Measurements from ENCODE around the gene ZNF76.
A peak's percentile ranks its signal among the peaks of the same experiment; 100 is the strongest.

ZNF76 gene

DNA sequence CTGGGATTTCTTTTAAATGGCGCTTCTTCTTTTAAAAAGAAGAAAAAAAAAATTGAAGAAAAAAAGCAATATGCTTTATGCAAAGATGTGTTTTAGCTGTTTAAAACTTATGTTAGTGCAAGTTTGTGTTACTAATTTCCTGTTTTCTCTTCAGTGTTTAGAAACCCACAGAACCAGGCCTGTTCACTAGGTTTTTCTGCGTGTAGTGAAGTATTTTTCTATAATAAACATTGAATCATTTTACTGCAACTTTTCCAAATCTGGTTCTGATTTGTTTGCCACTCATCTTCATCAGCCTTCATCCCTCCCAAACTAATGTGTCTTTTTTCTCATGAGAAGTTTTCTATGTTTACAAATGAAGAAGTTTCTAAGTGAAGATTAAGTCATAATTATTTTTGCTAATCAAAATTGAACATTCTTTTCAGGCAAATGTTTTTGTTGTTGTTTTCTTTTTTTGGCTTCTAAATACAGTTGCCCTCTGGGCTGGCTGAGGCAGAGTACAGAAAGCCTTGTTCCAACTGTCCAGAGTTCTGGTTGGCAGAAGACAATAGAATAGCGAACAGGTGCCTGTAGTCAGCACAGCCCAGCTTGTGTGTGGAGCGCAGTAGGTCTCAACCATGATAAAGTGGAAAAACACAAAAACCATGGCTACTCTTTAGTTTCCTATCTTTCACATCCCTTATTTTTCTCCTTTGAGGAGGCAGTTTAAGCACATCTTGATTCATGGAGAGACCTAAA lies 14.5 kb downstream of the ZNF76 start:
- no peak for DNase-seq

DNA sequence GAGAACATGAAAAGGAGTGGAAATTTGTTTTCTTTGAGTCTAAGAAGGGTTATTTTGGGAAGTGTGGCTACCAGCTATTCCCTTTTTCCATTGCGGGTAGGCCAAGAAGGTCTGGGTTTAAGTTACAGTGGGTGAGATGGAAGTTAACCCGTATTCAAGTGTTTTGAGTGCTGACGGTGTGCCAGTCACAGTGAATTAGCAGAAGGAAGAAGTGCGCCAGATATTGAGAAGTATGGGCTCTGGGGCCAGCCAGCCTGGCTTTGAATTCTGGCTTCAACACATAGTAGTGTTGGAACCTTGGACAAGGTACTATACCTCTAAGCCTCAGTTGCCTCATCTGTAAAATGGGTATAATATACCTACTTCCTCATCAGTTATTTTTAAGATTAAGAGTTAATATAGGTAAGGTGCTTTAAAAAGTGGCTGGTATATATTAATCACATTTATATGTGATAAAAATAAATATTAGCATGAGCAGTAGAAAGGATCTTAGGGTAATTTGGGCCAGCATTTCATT lies 16.3 kb downstream of the ZNF76 start:
- no peak for DNase-seq

DNA sequence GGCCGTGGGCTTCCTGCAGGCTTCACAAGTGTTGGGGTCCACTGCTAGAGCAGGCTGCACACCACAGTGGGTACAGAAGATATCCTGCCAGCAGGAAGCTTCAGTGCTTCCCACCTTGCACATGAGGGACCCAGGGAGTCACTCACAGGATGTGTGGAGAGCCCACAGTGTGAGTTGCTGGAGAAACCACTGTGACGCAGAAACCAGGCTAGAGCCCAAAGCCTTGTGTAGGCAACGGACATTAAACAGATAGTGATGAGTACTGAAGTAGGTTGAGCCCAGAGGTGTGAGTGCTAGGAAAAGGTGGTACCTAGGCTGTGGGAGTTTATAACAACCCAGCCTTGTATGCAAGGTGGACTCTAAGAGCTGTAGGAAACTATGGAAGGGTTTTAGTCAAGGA lies 19.2 kb downstream of the ZNF76 start:
- DNase-seq, result no peak

DNA sequence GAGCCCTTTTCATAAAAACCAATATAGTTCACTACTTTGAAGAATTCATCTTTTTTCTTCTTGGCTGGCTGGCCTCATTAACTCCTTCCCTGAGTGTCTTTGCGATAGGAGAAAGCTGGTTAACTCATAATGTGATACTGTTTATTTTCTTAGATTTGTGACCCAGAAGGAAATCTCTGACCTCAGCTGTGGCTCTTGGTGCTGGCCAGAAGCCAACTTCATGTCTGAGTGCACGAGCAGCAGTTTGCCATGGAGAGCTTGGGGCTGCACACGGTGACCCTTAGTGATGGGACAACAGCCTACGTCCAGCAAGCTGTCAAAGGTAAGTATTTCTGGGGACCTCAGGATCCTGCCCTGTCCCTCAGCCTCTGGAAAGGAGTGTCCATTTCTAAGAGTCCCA lies 21.4 kb downstream of the ZNF76 start:
- no peak for DNase-seq

DNA sequence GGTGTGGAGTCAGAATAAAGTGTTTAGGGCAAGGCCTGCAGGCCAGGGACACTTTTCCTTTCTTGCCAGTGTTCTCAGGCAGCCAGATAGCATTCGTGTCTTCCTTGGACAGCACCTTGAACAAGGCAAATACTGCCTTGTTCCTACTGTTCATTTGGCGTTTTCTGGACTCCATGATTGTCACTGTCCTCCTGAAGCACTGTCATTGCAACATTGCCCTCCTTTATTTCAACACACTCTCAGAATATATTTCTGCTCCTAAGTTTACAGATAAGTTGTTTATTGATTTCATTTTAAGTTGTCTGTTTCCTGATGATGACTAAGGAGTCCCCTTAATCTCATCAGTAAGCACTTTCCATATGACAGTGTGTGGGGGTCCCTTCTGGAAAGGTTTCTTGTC lies 22.9 kb downstream of the ZNF76 start:
- DNase-seq, result no peak

DNA sequence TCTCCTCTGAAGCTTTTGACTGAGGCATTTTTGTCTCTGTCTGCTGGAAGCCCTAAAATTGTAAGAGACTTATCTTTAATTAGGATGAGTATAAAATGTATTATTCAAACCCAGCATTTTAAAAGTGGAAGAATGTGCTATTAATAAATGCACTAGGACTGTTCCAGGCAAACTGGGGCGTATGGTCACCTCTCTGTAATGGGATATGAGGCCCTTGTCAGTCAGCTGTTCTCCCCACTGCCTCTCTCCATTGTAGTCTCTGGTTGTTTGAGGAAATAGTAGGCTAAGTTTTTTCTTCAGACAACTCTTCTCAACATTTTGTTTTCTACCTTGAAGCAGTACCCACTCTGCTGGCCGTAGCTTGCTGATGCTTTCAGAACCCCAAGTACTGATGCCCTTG lies 23.8 kb downstream of the ZNF76 start:
- no peak for DNase-seq

DNA sequence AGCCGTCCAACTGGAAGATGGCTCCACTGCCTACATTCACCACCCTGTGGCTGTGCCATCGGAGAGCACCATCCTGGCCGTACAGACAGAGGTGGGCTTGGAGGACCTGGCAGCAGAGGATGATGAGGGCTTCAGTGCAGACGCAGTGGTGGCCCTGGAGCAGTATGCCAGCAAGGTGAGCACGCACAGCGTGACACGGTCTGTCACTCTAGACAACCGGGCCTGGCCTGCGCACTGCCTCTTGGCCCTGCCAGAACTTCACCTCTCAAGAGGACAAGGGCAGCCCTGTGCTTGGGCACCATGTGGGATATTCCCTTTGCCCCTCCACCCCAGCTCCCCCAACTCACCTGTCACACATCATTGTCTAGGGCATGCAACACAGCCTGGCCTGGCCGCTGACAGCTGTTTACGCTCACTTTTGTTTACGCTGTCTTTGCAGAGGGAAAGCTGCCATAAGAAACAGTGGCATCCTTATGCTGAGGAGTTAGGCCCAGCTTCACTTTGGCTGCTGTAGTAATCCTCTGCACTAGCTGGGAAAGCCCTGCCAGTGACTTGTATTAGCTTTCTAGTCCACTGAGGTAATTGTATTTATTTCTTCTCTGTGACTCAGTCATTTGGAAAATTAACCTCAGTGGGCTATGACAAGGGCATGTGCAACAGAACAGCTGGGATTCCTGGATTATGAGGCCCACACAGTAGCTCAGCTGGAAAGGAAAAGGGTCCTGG lies 28.3 kb downstream of the ZNF76 start:
- no peak for DNase-seq

DNA sequence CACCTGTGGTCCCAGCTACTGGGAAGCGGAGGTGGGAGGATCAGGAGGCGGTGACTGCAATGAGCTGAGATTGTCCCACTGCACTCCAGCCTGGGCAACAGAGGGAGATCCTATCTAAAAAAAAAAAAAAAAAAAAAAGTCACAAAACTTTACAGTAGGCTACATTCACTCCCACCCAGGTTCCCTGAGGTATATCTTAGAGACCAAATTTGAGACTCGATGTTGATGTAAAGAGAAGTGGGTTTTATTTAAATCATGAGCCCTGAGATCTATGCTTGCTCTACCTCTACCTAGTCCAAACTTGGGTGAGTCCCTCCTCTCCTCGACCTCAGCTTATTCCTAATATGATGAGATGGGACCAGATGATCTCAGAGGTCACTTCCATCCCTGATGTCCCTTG lies 29.3 kb downstream of the ZNF76 start:
- DNase-seq, result no peak

DNA sequence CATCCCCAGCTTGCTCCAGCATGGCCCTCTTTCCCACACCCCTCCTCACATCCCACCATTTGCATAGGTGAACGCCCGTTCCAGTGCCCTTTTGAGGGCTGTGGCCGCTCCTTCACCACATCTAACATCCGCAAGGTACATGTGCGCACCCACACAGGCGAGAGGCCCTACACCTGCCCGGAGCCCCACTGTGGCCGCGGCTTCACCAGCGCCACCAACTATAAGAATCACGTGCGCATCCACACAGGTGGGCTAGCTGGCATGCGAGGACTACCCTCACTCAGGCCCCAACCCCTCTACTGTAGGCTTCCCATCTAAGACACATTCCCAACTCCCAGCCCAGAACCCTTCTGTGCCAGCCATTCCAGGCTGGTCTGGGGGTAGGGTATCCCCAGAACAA lies 32.0 kb downstream of the ZNF76 start:
- DNase-seq, result no peak

DNA sequence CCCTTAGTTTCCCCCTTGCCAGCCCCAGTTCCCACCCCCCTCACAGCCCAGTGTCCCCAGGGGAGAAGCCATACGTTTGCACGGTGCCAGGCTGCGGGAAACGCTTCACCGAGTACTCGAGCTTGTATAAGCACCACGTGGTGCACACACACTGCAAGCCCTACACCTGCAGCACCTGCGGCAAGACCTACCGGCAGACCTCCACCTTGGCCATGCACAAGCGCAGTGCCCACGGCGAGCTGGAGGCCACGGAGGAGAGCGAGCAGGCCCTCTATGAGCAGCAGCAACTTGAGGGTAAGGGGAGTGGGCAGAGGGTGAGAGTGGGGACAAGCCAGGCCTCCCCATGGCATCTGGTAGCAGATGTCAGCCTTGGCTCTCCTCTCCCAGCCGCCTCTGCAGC lies 33.0 kb downstream of the ZNF76 start:
- DNase-seq, result no peak

DNA sequence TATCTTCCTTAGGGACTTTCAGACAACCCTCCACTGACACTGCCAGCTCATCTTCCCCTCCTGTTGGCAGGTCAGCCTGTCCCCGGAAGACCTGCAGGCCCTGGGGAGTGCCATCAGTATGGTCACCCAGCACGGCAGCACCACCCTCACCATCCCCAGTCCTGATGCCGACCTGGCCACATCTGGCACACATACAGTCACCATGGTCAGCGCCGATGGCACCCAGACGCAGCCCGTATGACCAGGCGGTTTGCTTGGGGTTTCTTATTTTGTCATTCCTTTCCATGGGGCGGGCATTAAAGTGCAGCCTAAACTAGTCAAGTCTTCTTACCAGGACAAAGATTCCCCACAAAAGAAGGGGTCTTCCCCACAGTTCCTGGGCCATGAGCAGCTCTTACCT lies 34.1 kb downstream of the ZNF76 start:
- no peak for DNase-seq

DNA sequence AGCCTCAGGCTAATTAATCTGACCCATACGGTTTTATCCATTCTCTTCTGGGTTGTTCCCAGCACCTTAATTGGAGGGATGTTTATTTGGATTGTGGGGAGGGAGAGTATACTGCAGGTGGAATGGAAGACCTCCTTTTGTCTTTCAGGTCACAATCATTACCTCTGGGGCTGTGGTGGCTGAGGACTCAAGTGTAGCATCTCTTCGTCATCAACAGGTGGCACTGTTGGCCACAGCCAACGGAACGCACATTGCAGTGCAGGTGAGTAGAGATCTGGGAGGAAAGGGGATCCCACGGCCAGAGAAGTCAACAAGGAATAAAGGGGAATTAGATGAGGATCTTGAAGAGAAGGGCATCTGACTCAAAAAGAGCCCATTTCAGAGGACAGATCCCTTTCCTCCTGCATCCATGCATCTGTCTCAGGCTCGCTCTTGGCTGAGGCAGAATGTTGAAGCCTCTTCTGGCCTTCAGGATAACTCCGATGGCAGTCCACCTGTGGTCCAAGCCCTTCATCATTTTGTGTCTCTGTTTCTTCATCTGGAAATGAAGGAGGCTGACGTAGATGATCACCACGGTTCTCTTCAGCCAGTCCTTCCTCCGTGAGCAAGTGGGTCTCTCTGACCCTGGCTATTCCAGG lies 34.9 kb downstream of the ZNF76 start:
- DNase-seq, result peak; percentile 18

DNA sequence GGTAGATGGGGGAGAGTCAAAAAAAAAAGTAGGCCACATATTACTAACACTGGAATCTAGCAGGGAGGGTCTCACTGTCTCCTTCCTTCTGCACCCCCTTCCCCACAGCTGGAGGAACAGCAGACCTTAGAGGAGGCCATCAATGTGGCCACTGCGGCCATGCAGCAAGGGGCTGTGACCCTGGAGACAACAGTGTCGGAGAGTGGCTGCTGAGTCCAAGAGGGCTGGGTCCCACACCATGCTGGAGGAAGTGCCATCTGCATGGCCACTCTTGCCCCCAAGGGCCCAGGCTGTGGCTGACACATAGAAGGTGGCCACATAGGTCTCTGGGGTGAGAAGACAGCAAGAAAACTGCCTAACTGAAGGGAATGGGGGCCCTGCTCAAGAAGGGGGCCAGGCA lies 35.5 kb downstream of the ZNF76 start:
- no peak for DNase-seq

DNA sequence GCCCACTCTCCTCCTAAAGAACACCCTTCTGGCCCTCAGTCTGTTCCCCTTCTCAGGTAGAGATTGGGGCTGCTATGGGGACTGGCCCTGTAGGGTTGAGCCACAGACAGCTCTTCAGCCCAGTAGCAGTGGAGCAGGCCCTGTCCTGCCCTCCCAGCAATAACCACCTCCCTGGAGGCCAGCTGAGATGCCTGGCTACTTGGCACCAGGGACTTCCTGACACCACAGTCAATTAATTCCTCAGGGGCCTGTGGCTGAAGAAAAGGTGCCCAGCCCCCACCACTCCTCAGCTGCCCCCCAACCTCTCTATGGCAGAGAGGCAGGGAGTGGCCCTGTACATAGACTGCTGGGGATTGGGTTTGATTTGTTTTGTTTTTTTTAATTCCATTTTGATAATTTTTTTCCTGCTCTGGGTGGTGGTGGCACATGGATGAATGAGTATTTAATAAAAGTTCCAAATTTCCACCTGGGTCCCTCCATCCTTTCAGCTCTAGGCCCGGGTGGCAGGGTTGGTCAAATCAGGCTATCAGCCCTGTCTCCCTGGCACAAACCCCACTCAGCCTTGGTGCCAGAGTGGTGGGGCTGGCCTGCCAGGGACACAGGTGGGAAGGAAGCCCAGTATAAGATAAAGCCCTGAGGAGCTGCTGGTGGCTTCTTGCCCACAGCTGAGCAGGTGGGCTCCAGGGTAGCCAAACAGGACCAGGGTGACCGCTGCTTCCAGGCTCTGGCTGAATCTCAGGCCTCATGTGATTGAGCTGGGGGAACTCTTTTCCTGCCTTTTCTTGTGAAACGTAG lies 36.2 kb downstream of the ZNF76 start:
- no peak for DNase-seq

DNA sequence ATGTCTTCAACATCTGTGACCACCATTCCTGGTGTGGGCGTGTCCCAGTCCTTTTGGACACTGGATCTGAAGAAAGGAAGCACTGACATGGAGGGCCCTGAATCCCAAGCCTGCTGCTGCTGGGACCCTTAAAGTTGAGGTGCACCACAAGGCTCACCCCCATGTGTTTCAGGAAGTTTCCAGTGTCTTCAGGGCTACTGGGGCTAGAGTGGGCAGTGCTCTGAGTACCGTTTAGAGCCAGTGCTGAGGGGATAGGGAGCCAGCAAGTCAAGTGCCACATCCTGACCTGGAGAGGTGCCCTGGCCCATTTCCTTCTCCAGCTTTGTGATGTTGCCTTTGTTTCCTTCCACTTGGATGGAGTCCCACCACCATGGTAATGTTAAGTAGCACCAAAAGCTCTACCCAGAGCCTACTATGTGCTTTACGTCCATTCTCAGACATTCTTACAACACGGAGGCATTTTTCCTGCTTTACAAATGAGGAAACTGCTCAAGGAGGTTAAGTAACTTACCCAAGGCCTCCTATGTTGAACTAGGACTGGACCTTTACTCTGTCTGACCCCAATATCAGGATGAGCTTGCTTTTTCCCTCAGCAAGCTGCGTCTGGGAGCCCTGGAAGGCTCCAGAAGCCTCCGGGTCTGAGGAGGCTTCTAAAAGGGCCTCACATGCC lies 37.5 kb downstream of the ZNF76 start:
- DNase-seq, result no peak

DNA sequence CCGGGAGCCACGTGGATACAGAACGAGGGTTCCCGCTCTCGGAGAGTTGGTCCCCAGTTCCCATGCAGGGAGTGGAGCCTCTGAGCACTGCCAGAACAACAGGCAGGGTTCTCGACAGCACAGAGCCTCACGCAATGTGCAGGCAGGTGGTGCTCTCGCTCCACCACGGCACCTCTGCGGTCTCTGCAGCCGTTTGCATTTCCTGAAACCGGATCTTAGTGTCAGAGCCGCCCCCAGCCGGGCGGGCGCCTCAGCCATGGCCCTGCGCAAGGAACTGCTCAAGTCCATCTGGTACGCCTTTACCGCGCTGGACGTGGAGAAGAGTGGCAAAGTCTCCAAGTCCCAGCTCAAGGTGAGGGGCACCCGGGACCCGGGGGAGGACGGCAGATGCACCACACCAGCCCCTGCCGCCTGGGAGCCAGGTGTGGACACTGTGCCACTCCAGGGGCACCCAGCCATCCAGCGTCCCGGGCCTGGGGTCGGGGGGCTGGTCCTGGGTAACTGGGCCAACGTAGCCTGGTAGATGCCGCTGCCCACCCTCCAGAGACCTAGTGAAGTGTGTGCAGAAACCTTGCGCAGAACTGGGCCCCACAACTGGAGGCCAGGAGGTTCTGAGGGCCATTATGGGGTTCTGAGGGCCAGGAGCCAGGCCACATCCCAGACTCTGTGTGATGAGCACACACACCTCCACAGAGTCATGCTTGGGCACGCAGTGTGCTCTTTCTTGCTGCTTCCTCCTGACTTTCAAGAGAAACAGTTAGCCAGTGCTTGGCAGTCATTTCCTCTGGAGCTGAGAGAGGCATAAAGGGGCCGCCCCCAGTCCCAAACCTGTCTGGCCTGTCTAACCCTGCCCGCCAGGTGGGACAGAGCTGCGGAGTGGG lies 38.3 kb downstream of the ZNF76 start, which contains the start of gene DEF6:
TSS of gene DEF6 (plus strand) at position 218 of the 881 bp plus-strand sequence. CDS start at position 257, 39 bp downstream.
- no peak for DNase-seq

DNA sequence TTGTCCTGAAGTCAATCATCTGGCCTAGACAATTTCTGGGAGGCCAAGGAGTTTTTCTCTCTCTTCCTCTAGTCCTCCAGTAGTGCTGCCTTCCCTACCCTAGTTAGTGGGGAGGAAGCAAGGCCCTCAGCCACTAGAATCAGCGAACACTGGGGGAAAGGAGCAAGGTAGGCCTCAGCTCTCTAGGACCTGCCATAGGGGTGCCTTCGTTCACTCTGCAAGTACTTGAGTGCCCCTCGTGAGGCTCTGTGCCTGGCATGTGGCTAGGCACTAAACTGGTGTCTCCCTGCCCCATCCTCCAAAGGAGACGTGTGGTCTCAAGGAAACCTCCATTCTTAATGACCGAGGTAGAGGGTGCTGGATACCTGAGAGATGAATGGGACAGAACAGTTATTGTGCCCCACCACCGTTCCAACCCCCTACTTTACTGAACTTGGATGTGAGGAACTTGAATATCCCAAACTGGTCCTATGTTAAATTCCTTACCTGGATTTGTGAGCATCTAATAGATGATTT lies 39.1 kb downstream of the ZNF76 start:
- no peak for DNase-seq

DNA sequence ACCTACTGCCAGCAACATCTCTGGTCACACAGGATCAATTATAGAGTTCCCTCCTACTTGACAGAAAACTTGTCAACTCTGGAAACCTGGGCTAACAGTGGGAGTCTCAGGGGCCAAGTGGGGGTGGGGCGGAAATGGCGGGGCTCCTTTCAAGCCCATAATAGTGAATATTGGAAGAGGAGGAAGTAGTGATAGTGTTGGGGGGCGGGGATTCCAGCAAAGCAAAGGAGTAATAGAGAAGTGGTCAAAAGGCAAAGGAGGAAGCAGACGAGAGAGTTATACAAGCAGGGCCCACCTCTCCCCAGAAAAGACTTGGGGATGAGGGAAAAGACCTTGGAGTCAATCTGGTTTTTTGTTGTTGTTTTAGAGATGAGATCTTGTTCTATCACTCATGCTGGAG lies 40.1 kb downstream of the ZNF76 start:
- DNase-seq, result no peak

DNA sequence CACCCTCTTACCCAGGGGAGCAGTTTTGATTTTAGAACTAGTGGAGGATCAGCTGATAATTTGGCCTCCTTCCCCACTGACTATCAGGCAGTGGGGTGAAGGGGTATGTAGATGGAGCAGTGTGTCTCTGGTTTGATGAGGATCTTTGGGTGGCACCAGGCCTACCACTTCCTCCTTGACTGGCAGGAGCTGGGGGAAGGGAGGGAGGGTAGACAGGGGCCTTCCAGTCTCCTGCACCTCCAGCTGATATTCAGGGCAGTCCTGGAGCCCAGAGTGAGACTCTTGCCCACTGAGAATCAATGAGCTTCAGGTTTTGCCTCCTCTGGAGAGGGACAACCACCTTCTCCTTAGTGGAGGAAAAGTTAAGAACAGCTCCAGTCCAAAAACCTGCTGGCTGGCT lies 41.3 kb downstream of the ZNF76 start:
- DNase-seq, result no peak

DNA sequence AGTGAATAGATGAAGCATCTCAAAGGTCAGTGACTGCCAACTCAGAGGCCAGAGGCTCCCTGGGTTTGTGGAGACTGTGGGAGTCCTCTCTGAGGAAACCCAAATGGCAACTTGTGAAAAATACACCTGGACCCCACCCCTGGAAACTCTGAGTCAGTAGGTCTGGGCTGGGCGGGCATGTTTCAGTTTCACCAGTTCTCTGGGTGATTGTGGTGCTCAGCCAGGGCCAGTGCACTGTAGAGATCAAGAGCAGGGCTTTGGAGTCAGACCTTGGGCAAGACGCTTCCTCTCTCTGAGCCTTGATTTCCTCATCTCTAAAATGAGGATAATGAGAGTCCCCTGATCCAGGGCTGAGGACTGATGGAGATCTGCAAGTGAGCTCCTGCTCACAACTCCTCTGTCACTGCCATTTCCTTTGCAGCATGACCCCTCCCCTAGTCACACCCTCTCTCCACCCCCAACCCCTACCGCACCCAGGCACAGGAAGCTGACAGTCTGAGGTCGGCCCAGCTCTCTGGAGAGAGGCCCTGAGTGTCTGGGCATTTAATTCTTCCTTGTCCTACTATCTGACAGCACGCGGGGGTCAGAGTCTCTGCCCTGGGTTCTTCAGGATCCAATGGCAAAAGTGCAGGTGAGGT lies 43.2 kb downstream of the ZNF76 start:
- DNase-seq, result no peak

DNA sequence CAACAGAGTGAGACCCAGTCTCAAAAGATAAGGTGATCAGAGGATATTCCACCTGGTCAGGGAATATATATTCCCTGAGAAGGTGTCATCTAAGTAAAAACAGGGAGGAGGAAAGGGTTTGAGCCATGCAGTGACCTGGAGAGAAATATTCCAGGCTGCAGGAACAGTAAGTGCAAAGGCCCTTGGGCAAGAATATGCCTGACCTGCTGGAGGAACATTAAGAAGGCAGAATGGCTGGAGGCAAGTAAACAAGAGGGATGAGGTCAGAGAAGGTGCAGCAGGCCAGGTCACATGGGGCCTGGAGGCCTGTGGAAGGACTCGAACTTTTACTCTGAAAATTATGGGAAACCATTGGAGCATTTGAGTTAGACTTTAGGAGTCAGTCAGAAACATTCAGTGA lies 44.8 kb downstream of the ZNF76 start:
- DNase-seq, result no peak

All from NCI-H774 (cell line).